GM19328 (cell line): ENCODE measurements around the gene STRBP.
A peak's percentile ranks its signal among the peaks of the same experiment; 100 is the strongest.
"Not testable (repeated sequence)": the region's sequence is repeated elsewhere in the genome, so short reads cannot be mapped to it uniquely, and the experiment has no call there.

Source experiments
- ATAC-seq: cut with Tn5 transposase; IDR thresholded peaks from one replicate; pipeline ENCODE4 v1.9.1; 2021; ENCODE audit warnings: mild to moderate bottlenecking, moderate library complexity; ENCODE audit not compliant: unreplicated experiment

STRBP gene

DNA sequence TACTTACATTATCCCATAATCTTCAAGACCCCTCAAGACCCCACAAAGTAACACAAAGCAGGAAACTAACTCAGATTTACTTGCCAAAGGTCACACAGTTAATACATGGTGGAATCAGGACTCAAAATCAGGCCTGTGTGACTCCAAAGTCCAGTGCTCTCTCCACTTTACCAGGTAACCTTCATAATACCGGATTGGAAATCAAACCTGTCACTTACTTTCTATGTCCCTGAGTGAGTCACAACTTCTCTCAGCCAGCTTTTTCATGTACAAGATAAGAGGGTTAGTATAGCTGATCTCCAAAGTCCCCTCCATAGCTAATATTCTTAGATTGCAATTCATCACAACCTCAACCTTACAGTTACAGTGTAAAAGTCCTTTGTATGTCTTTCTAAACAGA lies 17.1 kb downstream of the STRBP start:
- no peak for ATAC-seq

DNA sequence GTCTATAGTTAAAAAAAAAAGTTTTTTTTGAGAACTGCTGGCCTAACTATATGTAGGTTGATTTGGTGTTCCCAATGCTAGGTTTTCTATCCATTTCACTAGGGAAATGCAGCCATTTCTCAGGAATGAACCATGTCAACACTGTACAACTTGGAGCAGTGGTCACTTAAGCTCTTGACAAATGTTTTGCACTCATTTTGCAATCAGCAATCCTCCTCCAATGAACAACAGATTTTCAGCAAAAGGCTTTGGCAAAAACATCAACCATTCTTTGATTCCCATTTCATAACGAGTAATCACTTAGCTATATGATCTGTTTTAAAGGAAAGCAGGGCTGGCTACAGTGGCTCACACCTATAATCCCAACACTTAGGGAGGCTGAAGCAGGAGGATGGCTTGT lies 17.9 kb downstream of the STRBP start:
- no peak for ATAC-seq

DNA sequence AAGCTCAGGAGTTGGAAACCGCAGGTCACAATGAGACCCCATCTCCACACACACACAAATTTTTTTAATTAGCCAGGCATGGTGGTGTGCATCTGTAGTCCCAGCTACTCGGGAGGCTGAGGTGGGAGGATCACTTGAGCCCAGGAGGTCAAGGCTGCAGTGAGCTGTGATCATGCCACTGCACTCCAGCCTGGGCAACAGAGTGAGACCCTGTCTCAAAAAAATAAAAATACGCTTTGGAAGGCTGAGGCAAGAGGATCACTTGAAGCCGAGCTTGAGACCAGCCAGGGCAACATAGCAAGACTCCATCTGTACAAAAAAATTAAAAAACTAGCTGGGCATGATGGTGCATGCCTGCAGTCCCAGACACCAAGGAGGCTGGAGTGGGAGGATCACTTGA lies 19.2 kb downstream of the STRBP start:
- ATAC-seq, result not testable (repeated sequence)

DNA sequence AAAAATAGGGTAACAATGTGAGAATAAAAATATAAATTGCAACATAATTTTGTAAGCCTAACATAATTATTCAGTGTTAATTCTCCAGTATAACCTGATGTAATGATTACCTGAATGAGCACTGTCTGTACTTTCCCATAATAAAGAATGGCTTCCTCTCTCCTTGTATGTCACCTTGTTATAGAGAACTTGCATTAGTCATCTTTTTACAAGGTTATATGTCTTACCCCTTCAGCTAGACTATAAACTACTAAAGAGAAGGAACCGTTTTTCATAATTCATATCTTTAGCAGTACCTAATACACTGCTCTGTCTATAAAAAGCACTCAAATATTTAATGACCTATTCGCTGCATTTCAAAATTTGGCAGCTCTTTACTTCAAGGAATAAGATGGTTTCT lies 19.8 kb downstream of the STRBP start:
- ATAC-seq, result no peak

DNA sequence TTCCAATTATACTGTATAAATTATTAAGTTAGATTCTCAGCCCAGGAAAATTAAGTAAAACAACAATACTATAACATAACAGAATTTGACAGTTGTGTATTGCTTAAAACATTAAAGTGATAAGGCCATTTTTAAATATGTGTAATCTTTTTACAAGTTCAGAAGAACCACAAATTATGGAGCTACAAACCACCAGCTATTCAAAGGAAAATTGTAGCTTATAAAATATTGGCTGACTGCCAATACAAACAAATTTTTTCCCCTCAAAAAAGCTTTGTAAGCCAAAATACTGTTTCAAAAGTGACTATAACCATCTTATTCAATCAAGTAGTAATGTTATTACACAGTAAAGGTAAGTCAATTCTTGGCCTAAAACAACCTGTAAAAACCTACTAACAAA lies 21.9 kb downstream of the STRBP start:
- ATAC-seq, result no peak

DNA sequence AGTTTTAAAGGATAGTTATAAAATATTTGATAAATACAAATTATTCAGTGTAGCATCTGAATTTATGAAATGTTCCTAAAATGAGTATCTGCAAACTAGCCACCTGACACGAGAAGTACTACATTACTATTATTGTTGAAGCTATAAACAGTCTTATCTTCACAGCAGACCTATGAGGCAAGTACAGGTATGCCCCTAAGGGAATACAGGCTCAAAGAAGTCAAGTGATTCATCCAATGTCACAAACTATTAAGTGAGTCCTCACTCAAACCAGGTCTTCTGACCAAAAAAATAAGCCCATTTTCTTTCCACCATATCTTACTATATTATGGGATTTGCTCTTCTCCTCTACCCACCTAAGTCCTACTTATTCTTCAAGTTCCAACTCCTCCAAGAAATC lies 28.7 kb downstream of the STRBP start:
- no peak for ATAC-seq

DNA sequence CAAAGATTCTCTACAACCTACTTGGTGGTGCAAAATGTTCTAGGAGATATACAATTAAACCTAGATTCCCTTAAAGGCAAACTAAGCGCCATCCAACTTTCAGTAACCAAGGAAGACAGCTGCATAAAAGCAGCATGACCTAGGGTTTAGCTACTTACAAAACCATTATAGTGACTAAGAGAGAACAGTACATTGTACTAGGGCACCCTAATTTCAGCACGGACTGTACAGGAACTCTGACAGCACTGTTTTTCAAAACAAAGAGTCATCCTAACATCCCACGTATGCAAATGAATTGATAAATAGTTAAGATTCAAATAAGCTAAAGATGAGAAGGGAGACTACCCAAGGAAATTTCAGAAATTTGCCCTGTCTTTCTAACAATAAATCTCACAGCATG lies 30.0 kb downstream of the STRBP start:
- ATAC-seq, result no peak

DNA sequence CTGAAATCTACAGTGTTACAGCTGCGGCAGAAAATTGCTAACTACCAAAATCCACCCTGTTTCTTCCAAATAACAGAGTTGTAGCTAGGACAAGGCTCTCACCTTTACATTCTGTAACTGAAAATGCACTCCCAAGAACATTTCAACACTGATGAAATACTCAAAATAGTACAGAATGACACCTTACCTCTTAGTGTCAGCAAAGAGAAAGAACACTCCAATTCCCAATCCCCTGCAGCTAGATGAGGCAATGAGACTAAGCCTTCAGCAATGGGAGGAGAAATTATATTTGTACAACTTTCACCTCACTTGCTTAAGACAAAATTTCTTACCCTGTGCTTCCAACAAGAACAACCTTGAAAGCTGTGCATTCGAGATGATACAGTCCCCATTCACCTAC lies 31.2 kb downstream of the STRBP start:
- no peak for ATAC-seq

DNA sequence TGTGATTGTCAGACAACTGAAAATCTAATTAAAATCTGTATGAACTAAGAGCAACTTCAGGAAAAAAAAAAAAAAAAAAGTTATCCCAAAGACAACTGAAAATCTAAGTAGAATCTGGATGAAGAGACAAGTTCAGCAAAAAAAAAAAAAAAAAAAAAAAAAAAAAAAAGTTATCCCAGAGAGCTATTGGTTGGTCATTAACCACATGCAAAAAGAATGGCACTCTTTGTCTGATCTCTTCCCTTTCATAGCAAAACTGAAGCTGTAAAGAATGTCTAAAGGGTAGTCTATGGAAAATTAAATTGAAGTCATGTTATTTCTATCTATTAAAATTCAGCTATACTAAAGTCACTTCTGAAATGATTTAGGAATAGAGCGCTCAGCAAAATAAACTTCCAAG lies 32.9 kb downstream of the STRBP start:
- ATAC-seq, result no peak

DNA sequence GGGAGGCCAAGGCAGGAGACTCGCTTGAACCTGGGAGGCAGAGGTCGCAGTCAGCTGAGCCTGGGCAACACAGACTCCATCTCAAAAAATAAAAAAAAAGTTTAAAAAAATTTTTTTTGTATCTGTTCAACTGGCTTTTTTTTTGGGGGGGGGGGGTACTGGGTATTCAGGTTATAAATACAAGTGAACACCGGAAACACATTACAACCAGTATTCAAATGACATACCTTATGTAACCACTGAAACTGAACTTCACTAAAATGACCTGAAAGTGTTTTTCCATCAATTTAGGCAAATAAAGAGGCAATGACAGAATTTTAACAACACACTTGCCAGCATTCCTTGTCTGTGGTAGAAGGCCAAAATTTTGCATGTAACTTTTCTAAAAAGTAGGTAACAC lies 33.5 kb downstream of the STRBP start:
- ATAC-seq, result peak; percentile 42

DNA sequence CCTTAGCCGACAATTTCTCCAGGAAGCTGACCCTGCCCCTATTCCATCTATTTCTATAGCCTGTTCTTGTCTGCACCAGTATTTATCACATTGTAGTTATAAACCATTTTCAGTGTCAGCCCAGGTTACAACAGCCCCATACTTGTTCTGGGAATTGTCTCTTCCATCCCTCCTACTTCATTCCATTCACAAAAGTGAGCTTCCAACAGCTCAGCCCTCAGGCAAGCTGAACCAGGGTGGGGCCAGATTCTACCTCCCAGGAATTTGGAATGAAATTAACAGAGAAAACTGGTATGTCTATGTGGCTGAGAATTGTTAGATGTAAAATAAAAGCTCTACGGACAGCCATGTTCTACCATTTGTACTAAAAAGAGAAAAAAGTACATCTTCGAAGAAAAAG lies 36.1 kb downstream of the STRBP start:
- ATAC-seq, result no peak

DNA sequence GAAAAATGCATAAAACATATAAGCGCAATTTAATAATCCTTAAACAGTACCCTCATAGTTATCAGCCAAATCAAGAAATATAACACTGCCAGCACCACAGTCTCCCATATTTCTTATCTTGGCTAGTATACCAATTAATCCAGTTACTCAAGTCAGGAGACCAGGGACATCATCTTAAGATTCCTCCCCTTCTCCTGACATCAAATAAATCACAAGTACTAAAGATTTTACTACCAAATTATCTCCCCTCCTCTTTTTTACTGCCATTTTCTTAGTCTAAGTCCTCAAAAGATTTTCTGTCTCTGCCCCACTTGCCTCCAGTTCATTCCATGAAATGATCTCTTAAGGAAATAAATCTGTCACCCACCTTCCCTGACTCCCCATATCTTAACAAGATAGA lies 37.0 kb downstream of the STRBP start:
- ATAC-seq, result no peak

DNA sequence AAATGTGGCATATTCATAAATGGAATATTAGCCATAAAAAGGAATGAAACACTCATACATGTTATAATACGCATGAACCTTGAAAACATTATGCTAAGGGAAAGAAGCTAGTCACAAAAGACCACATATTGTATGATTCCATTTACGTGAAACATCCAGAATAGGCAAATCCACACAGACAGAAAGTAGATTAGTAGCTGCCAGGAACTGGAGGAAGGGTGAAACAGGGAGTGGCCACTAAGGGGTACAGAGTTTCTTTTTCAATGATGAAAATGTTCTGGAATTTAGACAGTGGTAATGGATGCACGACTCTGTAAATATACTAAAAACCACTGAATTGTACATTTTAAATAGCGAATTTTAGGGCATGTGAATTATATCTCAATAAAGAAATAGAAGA lies 39.4 kb downstream of the STRBP start:
- ATAC-seq, result no peak

DNA sequence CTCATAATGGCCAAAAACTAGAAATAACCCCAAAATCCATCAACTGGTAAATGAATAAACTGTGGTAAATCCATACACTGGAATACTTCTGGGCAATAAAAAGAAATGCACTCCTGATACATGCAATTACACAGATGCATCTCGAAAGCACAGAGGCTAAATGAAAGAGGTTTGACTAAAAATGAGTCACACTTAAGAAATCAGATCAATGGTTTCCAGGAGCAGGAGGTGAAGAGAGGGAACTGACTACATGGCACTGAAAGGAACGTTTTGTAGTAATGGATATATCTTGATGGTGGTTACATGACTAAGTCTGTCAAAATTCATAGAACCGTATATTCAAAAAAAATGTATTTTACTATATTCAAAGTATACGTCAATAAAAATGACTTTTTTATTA lies 42.4 kb downstream of the STRBP start:
- ATAC-seq, result no peak

DNA sequence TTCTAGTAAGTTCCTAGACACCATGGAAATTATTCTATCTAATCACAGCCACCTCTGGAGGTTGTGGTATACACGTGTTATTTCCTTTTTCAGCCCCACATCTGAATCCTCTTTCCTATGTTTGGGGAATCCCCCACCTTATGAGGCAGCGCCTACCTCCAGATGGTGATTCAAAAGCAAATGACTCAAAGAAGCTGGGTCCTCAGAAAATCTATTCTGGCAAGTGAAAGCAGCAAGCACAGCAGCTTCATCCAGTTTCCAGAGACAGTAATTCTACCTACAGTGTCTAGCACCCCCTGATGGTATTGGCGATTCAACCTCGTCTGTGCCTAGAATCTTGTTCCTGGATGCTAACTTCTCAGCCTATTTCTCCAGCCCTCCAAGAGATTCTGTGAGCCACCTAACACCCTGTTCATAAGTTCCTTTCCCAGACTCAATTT lies 43.0 kb downstream of the STRBP start:
- peak; percentile 89 for ATAC-seq

DNA sequence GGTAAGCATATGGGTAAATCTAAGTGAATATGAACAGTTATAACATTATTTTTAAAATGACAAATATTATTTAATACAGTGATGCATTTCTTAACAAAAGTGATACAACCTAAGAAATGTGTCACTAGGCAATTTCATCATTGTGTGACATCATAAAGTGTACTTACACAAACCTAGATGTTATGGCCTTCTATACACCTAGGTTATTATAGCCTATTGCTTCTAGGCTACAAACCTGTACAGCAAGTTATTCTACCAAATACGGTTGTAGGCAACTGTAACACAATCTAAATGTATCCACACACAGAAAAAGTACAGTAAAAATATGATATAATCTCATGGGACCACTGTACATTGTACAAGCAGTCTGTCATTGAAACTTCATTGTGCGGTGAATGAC lies 48.3 kb downstream of the STRBP start:
- no peak for ATAC-seq

DNA sequence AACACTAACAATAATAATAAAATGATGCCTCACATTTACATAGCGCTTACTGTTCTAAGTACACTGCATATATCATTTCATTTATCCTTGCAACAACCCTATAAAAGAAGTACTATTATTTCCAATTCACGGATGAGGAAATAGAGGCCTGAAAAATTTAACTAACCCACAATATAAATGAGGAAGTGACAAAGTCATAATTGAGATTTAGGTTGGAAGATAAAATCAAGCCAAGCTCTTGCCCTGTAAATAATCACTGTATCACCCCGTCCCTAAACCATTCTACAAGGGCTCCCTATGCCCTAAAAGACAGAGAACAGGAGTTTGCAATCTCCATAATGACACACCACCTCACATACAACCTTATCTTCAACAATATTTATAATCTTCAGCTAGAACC lies 49.6 kb downstream of the STRBP start:
- no peak for ATAC-seq

DNA sequence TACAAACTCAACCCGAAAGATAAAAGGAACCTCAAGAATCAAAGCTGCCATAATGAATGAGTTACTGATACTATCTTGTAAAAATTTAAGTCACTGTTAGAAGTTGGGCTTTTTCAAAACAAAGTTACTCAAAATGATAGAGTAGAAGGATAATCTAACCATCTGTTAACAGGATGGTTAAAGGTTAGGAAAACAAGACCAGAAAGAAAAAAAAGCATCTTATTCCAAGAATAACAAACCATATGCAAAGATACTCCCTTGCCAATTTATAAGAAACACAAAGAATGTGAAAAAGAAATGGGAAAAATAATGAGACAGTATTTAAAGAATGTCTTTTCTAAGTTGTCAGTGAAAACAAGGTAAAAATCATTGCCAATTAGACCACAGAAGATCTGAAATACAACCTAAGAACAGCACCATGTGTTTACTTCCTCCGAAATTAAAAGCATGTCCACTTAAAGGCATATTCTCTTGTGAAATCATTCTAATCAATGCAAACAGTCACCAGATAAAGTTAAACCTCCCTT lies 51.2 kb downstream of the STRBP start:
- ATAC-seq, result no peak

DNA sequence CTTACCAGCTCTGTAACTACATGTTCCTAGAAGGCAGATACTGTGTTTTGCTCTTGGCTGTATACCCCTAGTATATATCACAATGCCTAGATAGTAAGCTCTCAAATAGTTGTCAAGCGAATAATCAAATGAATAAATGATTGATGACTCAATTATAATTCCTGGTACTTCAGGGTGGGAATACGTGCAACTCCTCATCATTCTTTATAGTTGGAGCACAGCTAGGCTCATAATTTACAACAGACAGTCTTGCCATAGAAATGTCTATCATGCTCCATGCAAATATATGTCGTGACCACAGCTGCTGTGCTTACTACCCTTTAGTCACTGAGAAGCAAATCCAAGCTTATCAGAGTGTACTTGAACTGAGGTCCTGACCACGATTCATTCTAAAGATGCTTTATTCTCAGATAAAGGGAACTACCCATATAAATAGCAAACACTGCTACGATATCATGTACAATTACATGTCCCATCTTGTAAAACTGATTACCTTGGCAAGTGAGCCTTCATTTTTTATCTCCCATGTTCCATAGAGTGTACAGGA lies 52.1 kb downstream of the STRBP start:
- ATAC-seq, result no peak

DNA sequence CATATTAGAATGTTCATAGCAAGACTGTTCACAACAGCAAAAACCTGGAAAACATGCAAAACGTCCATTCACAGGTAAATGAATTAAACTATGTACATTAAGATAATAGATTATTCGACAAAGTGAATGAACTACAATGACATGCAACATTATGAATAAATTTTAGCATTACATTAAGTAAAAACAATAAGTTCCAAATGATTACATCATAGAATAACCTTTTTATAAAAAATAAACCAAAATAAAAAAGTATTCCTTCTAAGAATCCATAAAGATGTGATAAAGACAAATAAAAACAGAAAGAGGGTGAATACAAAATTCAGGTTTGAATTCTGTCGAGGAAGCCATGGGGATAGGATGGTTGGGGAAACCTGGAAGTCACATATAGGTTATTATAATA lies 57.3 kb downstream of the STRBP start:
- no peak for ATAC-seq

DNA sequence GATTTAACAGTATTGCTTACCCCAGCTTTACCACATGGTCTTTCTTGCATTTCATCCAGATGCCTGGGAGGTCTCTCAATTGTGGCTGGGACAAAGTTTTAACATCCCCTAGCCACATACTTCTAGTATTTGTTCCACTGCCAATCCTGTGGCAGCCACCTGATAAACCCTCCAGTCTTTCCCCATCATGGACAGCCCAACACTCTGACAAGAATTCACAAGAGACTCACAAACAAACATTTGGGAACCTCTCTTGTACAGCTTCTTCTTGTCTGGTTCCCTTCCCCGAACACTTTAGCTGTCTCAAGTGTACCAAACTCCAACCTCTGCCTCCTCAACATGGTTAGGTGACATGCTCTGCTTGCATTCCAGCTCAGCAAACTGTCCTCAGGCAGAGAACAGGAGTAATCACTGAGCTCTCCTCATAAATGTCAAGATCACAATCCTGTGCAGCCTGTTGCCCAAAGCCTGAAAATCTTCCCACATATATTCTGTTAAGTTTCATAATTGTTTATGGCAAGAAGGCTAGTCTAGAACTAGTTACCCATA lies 59.7 kb downstream of the STRBP start:
- ATAC-seq, result no peak

DNA sequence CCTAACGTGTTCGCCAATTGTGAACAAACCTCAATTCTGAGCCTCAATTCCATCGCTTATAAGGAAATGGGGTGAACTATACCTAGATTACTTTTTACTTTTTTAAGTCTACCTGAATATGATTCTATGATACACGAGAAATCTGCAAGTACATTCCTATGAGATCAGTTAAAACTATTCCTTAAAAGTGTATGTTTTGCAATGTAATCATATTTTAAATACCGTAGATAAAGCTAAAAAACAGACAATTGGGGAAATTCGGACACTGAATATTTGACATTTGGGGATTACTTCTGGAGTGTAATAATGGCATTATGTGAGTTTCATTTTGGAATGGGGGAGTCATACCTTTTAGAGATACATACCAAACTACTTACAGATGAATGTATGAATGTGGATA lies 62.3 kb downstream of the STRBP start:
- no peak for ATAC-seq

DNA sequence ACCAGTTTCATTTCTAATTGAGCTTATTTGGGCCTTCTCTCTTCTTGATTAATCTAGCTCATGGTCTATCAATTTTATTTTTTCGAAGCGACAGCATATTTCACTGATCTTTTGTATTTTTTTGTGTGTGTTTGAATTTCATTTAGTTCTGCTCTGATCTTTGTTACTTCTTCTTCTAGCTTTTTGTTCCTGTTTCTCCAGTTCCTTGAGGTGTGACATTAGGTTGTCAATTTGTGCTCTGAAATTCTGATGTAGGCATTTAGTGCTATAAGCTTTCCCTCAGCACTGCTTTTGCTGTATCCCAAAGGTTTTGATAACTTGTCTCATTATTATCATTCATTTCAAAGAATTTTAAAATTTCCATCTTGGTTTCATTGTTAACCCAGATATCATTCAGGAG lies 67.3 kb downstream of the STRBP start:
- ATAC-seq, result no peak
